Esophagus muscularis mucosa (tissue), 4 donors: ENCODE results near the gene GRM4. TPM values are rescaled to one million over a fixed set of nuclear protein-coding genes. Genes with fewer than 3 reads are reported as not detected.

Experiments used
- DNase-seq: peaks from one replicate; pipeline ENCODE4 v3.0.0-alpha.2; 2017; ENCODE audit errors: extremely low spot score
- H3K27ac ChIP-seq, 4 donors: fragments of 200-600 bp; sonication (generic); replicated peaks in 1 of 4; 1 replicate in 3 of 4; 2 replicates in 1 of 4; pipeline ENCODE4 v1.5.1; 2016 to 2019; ENCODE audit warnings: mild to moderate bottlenecking in 1 of 4
- H3K27me3 ChIP-seq, 4 donors: fragments of 200-600 bp; sonication (generic); one replicate each; pipeline versions ENCODE4 v1.5.1 to v1.6.0; 2016 to 2019
- H3K36me3 ChIP-seq, 4 donors: fragments of 200-600 bp; sonication (generic); one replicate each; pipeline ENCODE4 v1.5.1; 2016 to 2019
- H3K4me1 ChIP-seq, 4 donors: fragments of 200-600 bp; sonication (generic); one replicate each; pipeline ENCODE4 v1.5.1; 2016 to 2019
- H3K4me3 ChIP-seq, 4 donors: fragments of 200-600 bp; sonication (generic); 1 replicate in 2 of 4; 2 replicates in 2 of 4; pipeline ENCODE4 v1.5.1; 2016 to 2019; ENCODE audit warnings: mild to moderate bottlenecking in 4 of 4, moderate library complexity in 1 of 4
- H3K9me3 ChIP-seq, 4 donors: fragments of 200-600 bp; sonication (generic); 1 replicate in 3 of 4; 2 replicates in 1 of 4; pipeline ENCODE4 v1.5.1; 2016 to 2019
- EP300 ChIP-seq: sonication (generic); formaldehyde crosslinking; IDR thresholded peaks from one replicate; pipeline ENCODE4 v1.6.1; 2017; ENCODE audit warnings: antibody characterized with exemption
- POLR2A ChIP-seq: fragments of 450-650 bp; IDR thresholded peaks from one replicate; pipeline ENCODE4 v1.6.1; 2017; ENCODE audit warnings: antibody characterized with exemption, moderate library complexity, mild to moderate bottlenecking, low read depth
- POLR2AphosphoS5 ChIP-seq, 2 donors: sonication (generic); formaldehyde crosslinking; IDR thresholded peaks; one replicate each; pipeline ENCODE4 v1.6.1; 2017; ENCODE audit warnings: antibody characterized with exemption in 2 of 2
- WGBS: methylation state at CpG from one replicate; pipeline ENCODE4 v1.1.5; 2018; 5-methylcytosine and 5-hydroxymethylcytosine counted together
- intact Hi-C: fragments of 100-400 bp; cut with DNase I; formaldehyde crosslinking; loops from one replicate; pipeline ENCODE4 v1.15.1; 2023
- total RNA-seq, 4 donors: library from RNA; depleted of rRNA; stranded (reverse); fragments of >200 nt; gene quantifications; one replicate each; pipeline versions ENCODE4 v1.1.0 to v1.2.1, GENCODE V29; 2016
- TF ChIP-seq, protein P1 (sequence below), 3 experiments: fragments of 200-600 bp in 2 of 3; fragments of 450-650 bp in 1 of 3; sonication (generic) in 2 of 3; IDR thresholded peaks; one replicate each; pipeline ENCODE4 v1.5.1; 2017 to 2019; ENCODE audit warnings: antibody characterized with exemption in 3 of 3, mild to moderate bottlenecking in 2 of 3, moderate library complexity in 1 of 3

Gene GRM4
- total RNA-seq, 4 donors from 2014 or later: not detected

DNA sequence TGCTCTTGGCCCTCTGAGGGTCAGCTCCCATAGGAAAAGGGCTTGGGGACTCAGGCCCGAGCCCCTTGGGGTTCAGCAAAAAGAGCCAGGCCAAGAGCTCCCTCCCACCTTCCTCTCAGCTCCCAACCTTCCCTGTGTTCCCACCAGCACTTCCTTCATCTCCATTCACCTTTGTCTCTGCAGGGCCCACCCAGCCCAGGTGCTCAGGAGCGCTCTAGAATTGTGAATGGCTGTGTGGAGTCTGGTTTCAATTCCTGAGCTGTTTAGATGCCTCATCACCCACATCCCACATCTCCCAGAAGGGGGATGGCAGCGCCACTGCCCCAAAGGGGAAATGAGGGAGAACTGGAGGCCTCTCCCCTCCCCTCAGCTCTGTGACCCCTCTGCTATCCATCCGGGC lies 7.7 kb downstream of the GRM4 start:
- H3K27ac ChIP-seq: no peak overlapping the region
- H3K36me3 ChIP-seq: no peaks in the 10 kb centered on the region
- no peak for DNase-seq
- H3K4me3 ChIP-seq: no peak overlapping the region
- H3K27me3 ChIP-seq: peaks cover 0 to 100% (median 49%) of the 10 kb centered on the region in 4 donors
- peaks cover 3 to 14% (median 8%) of the 10 kb centered on the region in 4 donors for H3K4me1 ChIP-seq
- no peaks in the 10 kb centered on the region for H3K9me3 ChIP-seq
- TF ChIP-seq, protein P1, sequence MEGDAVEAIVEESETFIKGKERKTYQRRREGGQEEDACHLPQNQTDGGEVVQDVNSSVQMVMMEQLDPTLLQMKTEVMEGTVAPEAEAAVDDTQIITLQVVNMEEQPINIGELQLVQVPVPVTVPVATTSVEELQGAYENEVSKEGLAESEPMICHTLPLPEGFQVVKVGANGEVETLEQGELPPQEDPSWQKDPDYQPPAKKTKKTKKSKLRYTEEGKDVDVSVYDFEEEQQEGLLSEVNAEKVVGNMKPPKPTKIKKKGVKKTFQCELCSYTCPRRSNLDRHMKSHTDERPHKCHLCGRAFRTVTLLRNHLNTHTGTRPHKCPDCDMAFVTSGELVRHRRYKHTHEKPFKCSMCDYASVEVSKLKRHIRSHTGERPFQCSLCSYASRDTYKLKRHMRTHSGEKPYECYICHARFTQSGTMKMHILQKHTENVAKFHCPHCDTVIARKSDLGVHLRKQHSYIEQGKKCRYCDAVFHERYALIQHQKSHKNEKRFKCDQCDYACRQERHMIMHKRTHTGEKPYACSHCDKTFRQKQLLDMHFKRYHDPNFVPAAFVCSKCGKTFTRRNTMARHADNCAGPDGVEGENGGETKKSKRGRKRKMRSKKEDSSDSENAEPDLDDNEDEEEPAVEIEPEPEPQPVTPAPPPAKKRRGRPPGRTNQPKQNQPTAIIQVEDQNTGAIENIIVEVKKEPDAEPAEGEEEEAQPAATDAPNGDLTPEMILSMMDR (IDR thresholded peaks at IDR 0.05): no peak
- TF ChIP-seq POLR2AphosphoS5 (IDR thresholded peaks at IDR 0.05) (no peak), POLR2A (no peak), EP300 (no peak)
- WGBS: 62% methylated on average over 4 of the region's 4 CpGs
- intact Hi-C loops: no loop called here

GRCh38 chr6:34135541-34135940 lies 10.3 kb downstream of the GRM4 start:
- no peaks in the 10 kb centered on the region for H3K4me1 ChIP-seq
- no peaks in the 10 kb centered on the region for H3K9me3 ChIP-seq
- peaks cover 0 to 96% (median 24%) of the 10 kb centered on the region in 4 donors for H3K27me3 ChIP-seq
- no peak for TF ChIP-seq EP300
- TF ChIP-seq, protein P1 (IDR thresholded peaks at IDR 0.05): no peak
- H3K27ac ChIP-seq: no peak overlapping the region
- no peak for DNase-seq
- intact Hi-C loops: no loop called here
- H3K36me3 ChIP-seq: no peaks in the 10 kb centered on the region
- WGBS: 37% methylated on average over 1 of the region's 2 CpGs
- no peak overlapping the region for H3K4me3 ChIP-seq

- no peak for TF ChIP-seq POLR2AphosphoS5 (IDR thresholded peaks at IDR 0.05)
- TF ChIP-seq, protein P1 (IDR thresholded peaks at IDR 0.05): no peak
- no peak for TF ChIP-seq POLR2A
- TF ChIP-seq EP300: no peak
- no peaks in the 10 kb centered on the region for H3K36me3 ChIP-seq
- no peaks in the 10 kb centered on the region for H3K4me1 ChIP-seq
- 49% methylated on average over 18 of the region's 20 CpGs for WGBS
- no peaks in the 10 kb centered on the region for H3K9me3 ChIP-seq
- H3K4me3 ChIP-seq: no peak overlapping the region
- peaks cover 0 to 92% (median 10%) of the 10 kb centered on the region in 4 donors for H3K27me3 ChIP-seq
- DNase-seq: no peak
- intact Hi-C loops: no loop called here
- H3K27ac ChIP-seq: no peak overlapping the region
Observed at GRCh38 chr6:34132486-34133185, 13.3 kb downstream of the GRM4 start.

DNA sequence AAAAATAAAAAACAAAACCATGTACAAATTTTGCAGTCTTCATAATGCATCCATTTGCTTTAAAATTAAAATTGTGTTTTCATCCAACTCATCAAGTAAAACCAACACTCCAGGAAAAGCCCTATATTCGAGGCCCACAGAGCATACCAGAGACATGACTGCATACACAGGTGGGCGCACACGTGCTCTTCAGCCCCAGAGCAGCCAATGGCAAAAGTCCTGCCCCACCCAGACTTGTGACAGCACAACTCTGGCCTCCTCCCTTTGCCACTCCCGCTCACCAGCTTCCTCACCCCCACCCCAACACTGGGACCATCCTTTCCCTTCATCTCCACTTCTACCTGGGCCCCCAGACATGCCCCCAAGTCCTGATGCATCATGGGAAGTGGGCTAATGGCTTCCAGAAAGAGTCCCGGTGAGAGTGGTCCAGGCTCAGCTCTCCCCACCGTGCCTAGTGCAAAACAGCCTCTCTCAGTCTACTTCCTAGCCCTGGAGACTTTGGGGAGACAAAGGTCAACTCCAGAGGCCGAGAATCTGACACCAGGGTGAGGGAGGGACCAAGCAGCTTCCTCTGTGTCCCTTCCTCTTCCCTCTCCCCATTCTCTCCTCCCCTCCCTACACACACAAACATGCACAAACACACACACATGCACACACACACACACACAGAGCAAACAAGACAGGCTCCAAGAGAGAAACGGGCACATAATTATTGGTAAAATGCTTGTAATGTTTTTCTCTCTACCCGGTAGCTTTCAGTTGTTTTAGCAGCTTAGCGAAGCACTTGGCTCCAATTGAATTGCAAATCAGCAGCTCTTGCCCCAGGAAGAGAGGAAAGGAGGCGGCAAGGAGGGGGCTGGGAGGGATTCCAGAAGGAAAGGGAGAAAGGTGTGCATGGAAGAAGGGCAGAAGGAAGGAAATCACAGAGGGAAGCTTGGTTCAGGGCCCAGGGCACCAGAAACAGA lies 14.3 kb downstream of the GRM4 start:
- intact Hi-C loops: no loop called here
- H3K27ac ChIP-seq: no peak overlapping the region
- DNase-seq: no peak
- no peak for TF ChIP-seq EP300
- no peak for TF ChIP-seq POLR2A
- TF ChIP-seq POLR2AphosphoS5 (IDR thresholded peaks at IDR 0.05): no peak
- TF ChIP-seq, protein P1 (IDR thresholded peaks at IDR 0.05): no peak
- no peaks in the 10 kb centered on the region for H3K36me3 ChIP-seq
- H3K9me3 ChIP-seq: no peaks in the 10 kb centered on the region
- WGBS: 9% methylated on average over 11 of the region's 11 CpGs
- H3K4me3 ChIP-seq: no peak overlapping the region
- H3K4me1 ChIP-seq: no peaks in the 10 kb centered on the region
- peaks cover 0 to 82% (median 6%) of the 10 kb centered on the region in 4 donors for H3K27me3 ChIP-seq
